A549 (cell line): ENCODE results near the gene RBM3.

Experiments used
- BHLHE40 ChIP-seq: IDR thresholded peaks from 2 replicates; pipeline ENCODE4 v1.6.1; 2012; ENCODE audit warnings: low read depth, low read length, inconsistent platforms
- KDM1A ChIP-seq: fragments of 200-600 bp; sonication (generic); IDR thresholded peaks from 2 replicates; pipeline ENCODE4 v1.6.1; 2016; ENCODE audit warnings: low read depth, mild to moderate bottlenecking
- NFE2L2 ChIP-seq: fragments of 150-350 bp; conservative IDR thresholded peaks from 2 replicates; pipeline ENCODE4 v1.6.1; 2014; ENCODE audit warnings: low read length
- POLR2A ChIP-seq: IDR thresholded peaks from 2 replicates; pipeline ENCODE4 v1.6.1; 2012; ENCODE audit warnings: mild to moderate bottlenecking, low read length
- RAD21 ChIP-seq, 2 experiments: fragments of >200 bp in 1 of 2; sonication (Bioruptor Twin) in 1 of 2; formaldehyde crosslinking in 1 of 2; IDR thresholded peaks in 1 of 2; conservative IDR thresholded peaks in 1 of 2; 2 replicates in 1 of 2; 3 replicates in 1 of 2; pipeline ENCODE4 v1.6.1; 2012 to 2018; ENCODE audit warnings: inconsistent platforms in 1 of 2
- RFX5 ChIP-seq: fragments of 450-650 bp; IDR thresholded peaks from 2 replicates; pipeline ENCODE4 v1.7.1; 2014; ENCODE audit warnings: antibody characterized with exemption, mild to moderate bottlenecking, moderate library complexity
- TF ChIP-seq, protein P1 (sequence below): fragments of >200 bp; sonication (Bioruptor Twin); formaldehyde crosslinking; IDR thresholded peaks from 3 replicates; pipeline ENCODE4 v1.5.1; 2016
- TF ChIP-seq, protein P2 (sequence below): IDR thresholded peaks from 2 replicates; pipeline ENCODE4 v1.6.1; 2012
- TF ChIP-seq, protein P3 (sequence below): fragments of 250-450 bp; sonication (Bioruptor Pico); IDR thresholded peaks from 2 replicates; pipeline ENCODE4 v1.5.0; 2021; ENCODE audit warnings: mild to moderate bottlenecking, moderate library complexity, borderline replicate concordance

DNA sequence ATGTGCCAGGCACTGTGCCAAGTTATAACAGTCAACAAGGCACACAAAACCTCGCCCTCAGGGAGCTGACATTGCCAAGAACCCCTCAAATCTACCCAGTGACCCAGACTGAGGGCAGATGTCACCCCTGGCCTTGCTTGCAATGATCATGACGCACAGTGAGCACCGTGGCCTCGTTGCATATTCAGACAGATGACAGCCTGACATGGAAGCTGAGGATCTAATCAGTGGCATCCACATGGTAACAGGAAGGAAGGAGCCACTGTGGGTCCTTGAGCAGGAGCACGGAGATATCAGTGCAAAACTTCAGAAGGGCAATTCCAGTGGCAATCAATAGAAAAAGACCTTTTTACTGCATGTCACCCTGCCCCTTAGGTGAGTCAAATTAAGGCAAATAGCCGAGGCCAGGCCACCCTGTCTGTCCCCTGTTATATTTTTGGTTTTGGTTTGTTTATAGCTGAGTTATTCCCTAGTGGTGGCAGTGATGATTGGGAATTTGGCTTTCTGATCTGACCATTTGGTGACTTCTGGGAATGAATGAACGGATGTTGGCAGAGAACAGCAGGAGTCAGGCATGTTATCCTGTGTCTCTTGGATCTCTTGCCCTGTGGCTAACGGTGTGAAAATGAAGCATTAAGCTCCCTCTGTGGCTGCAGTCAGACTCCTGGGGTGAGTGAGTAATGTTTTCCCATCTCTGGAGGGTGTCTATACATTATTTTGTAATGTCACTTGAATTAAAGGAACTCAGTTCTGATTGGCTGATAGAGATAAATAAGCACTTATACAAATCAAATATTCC is 43.5 kb downstream of the RBM3 start:
- TF ChIP-seq POLR2A, result no peak
- no peak for TF ChIP-seq RFX5
- TF ChIP-seq RAD21 (conservative IDR thresholded peaks at IDR 0.05 in 1 of 2, IDR thresholded peaks at IDR 0.05 in 1 of 2), result no peak
- TF ChIP-seq, protein P1, sequence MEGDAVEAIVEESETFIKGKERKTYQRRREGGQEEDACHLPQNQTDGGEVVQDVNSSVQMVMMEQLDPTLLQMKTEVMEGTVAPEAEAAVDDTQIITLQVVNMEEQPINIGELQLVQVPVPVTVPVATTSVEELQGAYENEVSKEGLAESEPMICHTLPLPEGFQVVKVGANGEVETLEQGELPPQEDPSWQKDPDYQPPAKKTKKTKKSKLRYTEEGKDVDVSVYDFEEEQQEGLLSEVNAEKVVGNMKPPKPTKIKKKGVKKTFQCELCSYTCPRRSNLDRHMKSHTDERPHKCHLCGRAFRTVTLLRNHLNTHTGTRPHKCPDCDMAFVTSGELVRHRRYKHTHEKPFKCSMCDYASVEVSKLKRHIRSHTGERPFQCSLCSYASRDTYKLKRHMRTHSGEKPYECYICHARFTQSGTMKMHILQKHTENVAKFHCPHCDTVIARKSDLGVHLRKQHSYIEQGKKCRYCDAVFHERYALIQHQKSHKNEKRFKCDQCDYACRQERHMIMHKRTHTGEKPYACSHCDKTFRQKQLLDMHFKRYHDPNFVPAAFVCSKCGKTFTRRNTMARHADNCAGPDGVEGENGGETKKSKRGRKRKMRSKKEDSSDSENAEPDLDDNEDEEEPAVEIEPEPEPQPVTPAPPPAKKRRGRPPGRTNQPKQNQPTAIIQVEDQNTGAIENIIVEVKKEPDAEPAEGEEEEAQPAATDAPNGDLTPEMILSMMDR, result no peak
- TF ChIP-seq, protein P2, sequence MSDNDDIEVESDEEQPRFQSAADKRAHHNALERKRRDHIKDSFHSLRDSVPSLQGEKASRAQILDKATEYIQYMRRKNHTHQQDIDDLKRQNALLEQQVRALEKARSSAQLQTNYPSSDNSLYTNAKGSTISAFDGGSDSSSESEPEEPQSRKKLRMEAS, result no peak
- no peak for TF ChIP-seq BHLHE40
- TF ChIP-seq, protein P3, sequence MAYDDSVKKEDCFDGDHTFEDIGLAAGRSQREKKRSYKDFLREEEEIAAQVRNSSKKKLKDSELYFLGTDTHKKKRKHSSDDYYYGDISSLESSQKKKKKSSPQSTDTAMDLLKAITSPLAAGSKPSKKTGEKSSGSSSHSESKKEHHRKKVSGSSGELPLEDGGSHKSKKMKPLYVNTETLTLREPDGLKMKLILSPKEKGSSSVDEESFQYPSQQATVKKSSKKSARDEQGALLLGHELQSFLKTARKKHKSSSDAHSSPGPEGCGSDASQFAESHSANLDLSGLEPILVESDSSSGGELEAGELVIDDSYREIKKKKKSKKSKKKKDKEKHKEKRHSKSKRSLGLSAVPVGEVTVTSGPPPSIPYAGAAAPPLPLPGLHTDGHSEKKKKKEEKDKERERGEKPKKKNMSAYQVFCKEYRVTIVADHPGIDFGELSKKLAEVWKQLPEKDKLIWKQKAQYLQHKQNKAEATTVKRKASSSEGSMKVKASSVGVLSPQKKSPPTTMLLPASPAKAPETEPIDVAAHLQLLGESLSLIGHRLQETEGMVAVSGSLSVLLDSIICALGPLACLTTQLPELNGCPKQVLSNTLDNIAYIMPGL (CRISPR knock-in tag), result no peak
- no peak for TF ChIP-seq KDM1A
- TF ChIP-seq NFE2L2, result no peak
